HFFc6 (cell line): ENCODE results near the gene ACSL6. TPM values are rescaled to one million over a fixed set of nuclear protein-coding genes. Genes with fewer than 3 reads are reported as not detected.

Source experiments
- DNase-seq: peaks from one replicate; pipeline ENCODE4 v3.0.0-alpha.2; 2018
- H3K27ac Mint-ChIP-seq: 2 replicates; pipeline ENCODE4 v1.8.0; 2020; ENCODE audit warnings: mild to moderate bottlenecking, mixed read lengths
- H3K27me3 Mint-ChIP-seq: 2 replicates; pipeline ENCODE4 v1.8.0; 2021; ENCODE audit warnings: mild to moderate bottlenecking, moderate library complexity, mixed read lengths; ENCODE audit not compliant: insufficient read depth
- H3K36me3 Mint-ChIP-seq: 2 replicates; pipeline ENCODE4 v1.8.0; 2021; ENCODE audit warnings: low read depth, mixed read lengths
- H3K4me1 Mint-ChIP-seq: 2 replicates; pipeline ENCODE4 v1.8.0; 2020; ENCODE audit warnings: low read depth, mixed read lengths
- H3K4me3 Mint-ChIP-seq: 2 replicates; pipeline ENCODE4 v1.8.0; 2020; ENCODE audit warnings: mild to moderate bottlenecking, moderate library complexity, mixed read lengths
- H3K9me3 Mint-ChIP-seq: 2 replicates; pipeline ENCODE4 v1.8.0; 2020; ENCODE audit warnings: mild to moderate bottlenecking, mixed read lengths
- CTCF ChIP-seq: fragments of 200-600 bp; sonication (generic); IDR thresholded peaks from 2 replicates; pipeline ENCODE4 v1.5.0; 2021; ENCODE audit warnings: antibody characterized with exemption, mild to moderate bottlenecking
- total RNA-seq, 6 experiments: library from RNA; stranded (reverse); fragmentation: NEBNext Ultra II Directional; extraction: Animal tissue kit (Norgen Biotek cat#: 25700); gene quantifications; 2 replicates in 1 of 6; 3 replicates in 5 of 6; pipeline ENCODE4 v1.2.3, GENCODE V29; 2021

The ACSL6 gene
- total RNA-seq, 6 experiments from 2014 or later = not detected

GRCh38 chr5:132017316-132017715, 5.9 kb upstream of the ACSL6 start:
- Mint-ChIP-seq H3K4me3 (no peak overlapping the region), H3K4me1 (peaks cover 10% of the 10 kb centered on the region), H3K36me3 (peaks cover 3% of the 10 kb centered on the region; the same call in 1 of the 2 replicates), H3K9me3 (no peaks in the 10 kb centered on the region), H3K27me3 (peaks cover 40% of the 10 kb centered on the region), H3K27ac (no peak overlapping the region)
- DNase-seq = no peak
- no peak for TF ChIP-seq CTCF

- no peak for TF ChIP-seq CTCF
- Mint-ChIP-seq H3K27me3 (peaks cover 43% of the 10 kb centered on the region), H3K36me3 (peaks cover 3% of the 10 kb centered on the region; the same call in 1 of the 2 replicates), H3K4me1 (peaks cover 9% of the 10 kb centered on the region), H3K4me3 (no peak overlapping the region), H3K9me3 (no peaks in the 10 kb centered on the region), H3K27ac (no peak overlapping the region)
- no peak for DNase-seq
These were observed 5.3 kb upstream of the ACSL6 start for GRCh38 chr5:132016721-132017250.

DNA sequence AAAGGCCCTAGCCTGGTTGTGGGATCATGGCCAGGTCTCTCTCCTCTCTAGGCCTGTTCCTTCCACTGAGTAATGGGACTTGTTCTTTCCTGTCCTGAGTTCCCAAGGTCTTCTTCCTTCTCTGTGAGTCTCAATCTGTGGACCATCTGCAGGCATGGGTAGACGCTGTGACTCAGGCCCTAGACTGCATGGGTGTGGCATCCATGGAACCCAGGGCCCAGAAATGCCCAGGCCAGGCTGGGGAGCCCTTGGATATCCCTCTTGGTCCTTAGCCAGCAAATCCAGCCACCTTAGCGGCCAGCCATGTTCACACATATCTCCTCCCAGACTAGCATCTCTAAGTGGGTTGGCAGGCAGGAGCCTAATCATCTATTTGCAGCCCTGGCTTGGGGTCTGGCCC, 2.3 kb upstream of the ACSL6 start:
- peaks cover 49% of the 10 kb centered on the region for H3K27me3 Mint-ChIP-seq
- peaks cover 3% of the 10 kb centered on the region; the same call in 1 of the 2 replicates for H3K36me3 Mint-ChIP-seq
- no peak for TF ChIP-seq CTCF
- DNase-seq = no peak
- H3K4me3 Mint-ChIP-seq = no peak overlapping the region
- H3K9me3 Mint-ChIP-seq = no peaks in the 10 kb centered on the region
- no peaks in the 10 kb centered on the region for H3K4me1 Mint-ChIP-seq
- no peak overlapping the region for H3K27ac Mint-ChIP-seq

- Mint-ChIP-seq H3K4me3 (no peak overlapping the region), H3K36me3 (peaks cover 3% of the 10 kb centered on the region; the same call in 1 of the 2 replicates), H3K9me3 (no peaks in the 10 kb centered on the region)
These were observed 1.7 kb upstream of the ACSL6 start for GRCh38 chr5:132013006-132013689.

GRCh38 chr5:132012371-132013005, 1.0 kb upstream of the ACSL6 start:
- no peaks in the 10 kb centered on the region for H3K9me3 Mint-ChIP-seq
- no peaks in the 10 kb centered on the region for H3K4me1 Mint-ChIP-seq
- TF ChIP-seq CTCF = no peak
- H3K4me3 Mint-ChIP-seq = no peak overlapping the region
- H3K27ac Mint-ChIP-seq = no peak overlapping the region
- H3K36me3 Mint-ChIP-seq = peaks cover 3% of the 10 kb centered on the region; the same call in 1 of the 2 replicates
- peaks cover 44% of the 10 kb centered on the region for H3K27me3 Mint-ChIP-seq
- DNase-seq = peak; percentile 41

More at GRCh38 chr5:132013006-132013689, 1.7 kb upstream of the ACSL6 start:
- no peak overlapping the region for H3K27ac Mint-ChIP-seq
- H3K27me3 Mint-ChIP-seq = peaks cover 50% of the 10 kb centered on the region
- no peak for TF ChIP-seq CTCF
- no peak for DNase-seq
- no peaks in the 10 kb centered on the region for H3K4me1 Mint-ChIP-seq
